Gastroesophageal sphincter (tissue), 3 donors: ENCODE results near the gene BUD31.

ENCODE experiments used
- CTCF ChIP-seq, 4 experiments: fragments of 200-600 bp in 2 of 4; fragments of 450-650 bp in 2 of 4; sonication (generic) in 1 of 4; IDR thresholded peaks; one replicate each; pipeline ENCODE4 v1.5.1; 2017 to 2019; ENCODE audit warnings: antibody characterized with exemption in 4 of 4, mild to moderate bottlenecking in 2 of 4, moderate library complexity in 2 of 4
- EP300 ChIP-seq: sonication (generic); formaldehyde crosslinking; IDR thresholded peaks from one replicate; pipeline ENCODE4 v1.6.1; 2017; ENCODE audit warnings: antibody characterized with exemption, mild to moderate bottlenecking
- POLR2A ChIP-seq, 2 donors: fragments of 450-650 bp; IDR thresholded peaks; one replicate each; pipeline ENCODE4 v1.6.1; 2017; ENCODE audit warnings: antibody characterized with exemption in 2 of 2, mild to moderate bottlenecking in 2 of 2, moderate library complexity in 1 of 2
- POLR2AphosphoS5 ChIP-seq: sonication (generic); formaldehyde crosslinking; IDR thresholded peaks from one replicate; pipeline ENCODE4 v1.6.1; 2017; ENCODE audit warnings: antibody characterized with exemption

- TF ChIP-seq EP300: no peak
- peak; percentile 88 for TF ChIP-seq POLR2AphosphoS5
- peak in 3 of 4 experiments; percentile 12 to 55 (median 53) for TF ChIP-seq CTCF (IDR thresholded peaks at IDR 0.05)
- TF ChIP-seq POLR2A (IDR thresholded peaks at IDR 0.05): peak; percentile 49 to 54
These were observed at the start of gene BUD31, which contains the start of gene PDAP1 for GRCh38 chr7:99408379-99409191.
